ENCODE measurements around the gene ETNK1.

ETNK1 gene

GRCh38 chr12:22715254-22715653 lies 90.3 kb downstream of the ETNK1 start:
- no peak overlapping the region for H3K4me3 ChIP-seq (replicated peaks in 1 of 2; ENCODE audit: low read depth in 2 of 2, low read length in 2 of 2)
- no peak for DNase-seq (ENCODE audit: low read depth in 2 of 2)
- TF ChIP-seq CTCF (IDR thresholded peaks at IDR 0.05; ENCODE audit: low read depth, low read length), result no peak

- no peak for DNase-seq (ENCODE audit: low read depth in 2 of 2)
- TF ChIP-seq CTCF (IDR thresholded peaks at IDR 0.05; ENCODE audit: low read depth, low read length), result no peak
- no peak overlapping the region for H3K4me3 ChIP-seq (replicated peaks in 1 of 2; ENCODE audit: low read depth in 2 of 2, low read length in 2 of 2)
Observed at GRCh38 chr12:22719745-22720144, 94.8 kb downstream of the ETNK1 start.

GRCh38 chr12:22722081-22722480 lies 97.1 kb downstream of the ETNK1 start:
- TF ChIP-seq CTCF (IDR thresholded peaks at IDR 0.05; ENCODE audit: low read depth, low read length), result no peak
- no peak overlapping the region for H3K4me3 ChIP-seq (replicated peaks in 1 of 2; ENCODE audit: low read depth in 2 of 2, low read length in 2 of 2)
- DNase-seq (ENCODE audit: low read depth in 2 of 2), result no peak

- TF ChIP-seq CTCF (IDR thresholded peaks at IDR 0.05; ENCODE audit: low read depth, low read length), result no peak
- DNase-seq (ENCODE audit: low read depth in 2 of 2), result no peak
- no peak overlapping the region for H3K4me3 ChIP-seq (replicated peaks in 1 of 2; ENCODE audit: low read depth in 2 of 2, low read length in 2 of 2)
Observed at GRCh38 chr12:22722779-22723178, 97.8 kb downstream of the ETNK1 start.

- H3K4me3 ChIP-seq (replicated peaks in 1 of 2; ENCODE audit: low read depth in 2 of 2, low read length in 2 of 2), result no peak overlapping the region
- DNase-seq (ENCODE audit: low read depth in 2 of 2), result peak in 1 of 2 donors; percentile 8
- no peak for TF ChIP-seq CTCF (IDR thresholded peaks at IDR 0.05; ENCODE audit: low read depth, low read length)
Observed at GRCh38 chr12:22728987-22729386, 104.0 kb downstream of the ETNK1 start.

GRCh38 chr12:22729431-22729956 lies 104.5 kb downstream of the ETNK1 start:
- TF ChIP-seq CTCF (IDR thresholded peaks at IDR 0.05; ENCODE audit: low read depth, low read length), result no peak
- DNase-seq (ENCODE audit: low read depth in 2 of 2), result no peak
- H3K4me3 ChIP-seq (replicated peaks in 1 of 2; ENCODE audit: low read depth in 2 of 2, low read length in 2 of 2), result no peak overlapping the region

- DNase-seq (ENCODE audit: low read depth in 2 of 2), result peak; percentile 60 to 64
- no peak for TF ChIP-seq CTCF (IDR thresholded peaks at IDR 0.05; ENCODE audit: low read depth, low read length)
- H3K4me3 ChIP-seq (replicated peaks in 1 of 2; ENCODE audit: low read depth in 2 of 2, low read length in 2 of 2), result no peak overlapping the region
Observed at GRCh38 chr12:22729957-22730443, 105.0 kb downstream of the ETNK1 start.
